Neural progenitor cell (in vitro differentiated cells): Measurements from ENCODE around the gene PEX16. TPM values are rescaled to one million over a fixed set of nuclear protein-coding genes. Genes with fewer than 3 reads are reported as not detected.

Experiments used
- DNase-seq: peaks from one replicate; pipeline ENCODE4 v3.0.0-alpha.2; 2016; ENCODE audit warnings: low spot score
- H2AFZ ChIP-seq: fragments of 200-600 bp; sonication (generic); replicated peaks from 2 replicates; pipeline ENCODE4 v1.6.1; 2016; ENCODE audit warnings: antibody characterized with exemption
- H3F3A ChIP-seq: fragments of 200-600 bp; sonication (generic); 2 replicates; pipeline ENCODE4 v1.6.1; 2016; ENCODE audit warnings: antibody characterized with exemption, low read depth
- H3K27ac ChIP-seq: fragments of 200-600 bp; sonication (generic); 2 replicates; pipeline ENCODE4 v1.5.1; 2016; ENCODE audit warnings: mild to moderate bottlenecking
- H3K27me3 ChIP-seq: fragments of 200-600 bp; sonication (generic); 2 replicates; pipeline ENCODE4 v1.6.1; 2016; ENCODE audit warnings: mild to moderate bottlenecking, moderate library complexity
- H3K36me3 ChIP-seq: fragments of 200-600 bp; sonication (generic); 2 replicates; pipeline ENCODE4 v1.5.1; 2016
- H3K4me1 ChIP-seq: fragments of 200-600 bp; sonication (generic); 2 replicates; pipeline ENCODE4 v1.6.1; 2016; ENCODE audit warnings: mixed run types
- H3K4me2 ChIP-seq: fragments of 200-600 bp; sonication (generic); 2 replicates; pipeline ENCODE4 v1.6.1; 2016
- H3K4me3 ChIP-seq: fragments of 200-600 bp; sonication (generic); 2 replicates; pipeline ENCODE4 v1.5.1; 2016
- H3K79me2 ChIP-seq: fragments of 200-600 bp; sonication (generic); 2 replicates; pipeline ENCODE4 v1.6.1; 2016; ENCODE audit warnings: low read depth
- H3K9ac ChIP-seq: fragments of 200-600 bp; sonication (generic); 2 replicates; pipeline ENCODE4 v1.6.1; 2016
- H3K9me3 ChIP-seq: fragments of 200-600 bp; sonication (generic); 2 replicates; pipeline ENCODE4 v1.5.1; 2016; ENCODE audit warnings: low read depth
- H4K20me1 ChIP-seq: fragments of 200-600 bp; sonication (generic); 2 replicates; pipeline ENCODE4 v1.6.1; 2016; ENCODE audit warnings: low read depth
- H3K27ac Mint-ChIP-seq: 3 replicates; pipeline ENCODE4 v1.8.0; 2021; ENCODE audit warnings: mixed read lengths
- H3K27me3 Mint-ChIP-seq: 2 replicates; pipeline ENCODE4 v1.8.0; 2022; ENCODE audit warnings: low read depth, mild to moderate bottlenecking, inconsistent platforms, moderate library complexity, mixed read lengths; ENCODE audit not compliant: insufficient read depth
- H3K36me3 Mint-ChIP-seq: 3 replicates; pipeline ENCODE4 v1.8.0; 2021; ENCODE audit warnings: mixed read lengths
- H3K4me1 Mint-ChIP-seq: 3 replicates; pipeline ENCODE4 v1.8.0; 2021; ENCODE audit warnings: mixed read lengths
- H3K4me3 Mint-ChIP-seq: 3 replicates; pipeline ENCODE4 v1.8.0; 2021; ENCODE audit warnings: mild to moderate bottlenecking, moderate library complexity, mixed read lengths
- H3K9me3 Mint-ChIP-seq: 3 replicates; pipeline ENCODE4 v1.8.0; 2020; ENCODE audit warnings: mixed read lengths
- EZH2 ChIP-seq: fragments of 200-600 bp; sonication (generic); IDR thresholded peaks from 2 replicates; pipeline ENCODE4 v1.6.1; 2017; ENCODE audit warnings: antibody characterized with exemption, mild to moderate bottlenecking, moderate library complexity
- EZH2phosphoT487 ChIP-seq: fragments of 200-600 bp; sonication (generic); IDR thresholded peaks from 2 replicates; pipeline ENCODE4 v1.6.1; 2017; ENCODE audit warnings: antibody characterized with exemption
- total RNA-seq: library from RNA; depleted of rRNA; stranded (reverse); fragments of >200 nt; gene quantifications from 2 replicates; pipeline ENCODE4 v1.2.3, GENCODE V29; 2015; ENCODE audit warnings: low replicate concordance
- TF ChIP-seq, protein P1 (sequence below): fragments of 200-600 bp; sonication (generic); IDR thresholded peaks from 2 replicates; pipeline ENCODE4 v1.5.1; 2017; ENCODE audit warnings: antibody characterized with exemption, mild to moderate bottlenecking

Gene PEX16
- total RNA-seq, 1 donor from 2014 or later: 11.6 TPM

GRCh38 chr11:45960387-45961095 is 42.9 kb upstream of the PEX16 start:
- Mint-ChIP-seq H3K27me3 (no peaks in the 10 kb centered on the region), H3K36me3 (peaks cover 29% of the 10 kb centered on the region), H3K4me1 (no peaks in the 10 kb centered on the region), H3K9me3 (no peaks in the 10 kb centered on the region), H3K27ac (no peak overlapping the region), H3K4me3 (no peak overlapping the region)
- TF ChIP-seq EZH2: no peak
- no peak for TF ChIP-seq EZH2phosphoT487
- TF ChIP-seq, protein P1, sequence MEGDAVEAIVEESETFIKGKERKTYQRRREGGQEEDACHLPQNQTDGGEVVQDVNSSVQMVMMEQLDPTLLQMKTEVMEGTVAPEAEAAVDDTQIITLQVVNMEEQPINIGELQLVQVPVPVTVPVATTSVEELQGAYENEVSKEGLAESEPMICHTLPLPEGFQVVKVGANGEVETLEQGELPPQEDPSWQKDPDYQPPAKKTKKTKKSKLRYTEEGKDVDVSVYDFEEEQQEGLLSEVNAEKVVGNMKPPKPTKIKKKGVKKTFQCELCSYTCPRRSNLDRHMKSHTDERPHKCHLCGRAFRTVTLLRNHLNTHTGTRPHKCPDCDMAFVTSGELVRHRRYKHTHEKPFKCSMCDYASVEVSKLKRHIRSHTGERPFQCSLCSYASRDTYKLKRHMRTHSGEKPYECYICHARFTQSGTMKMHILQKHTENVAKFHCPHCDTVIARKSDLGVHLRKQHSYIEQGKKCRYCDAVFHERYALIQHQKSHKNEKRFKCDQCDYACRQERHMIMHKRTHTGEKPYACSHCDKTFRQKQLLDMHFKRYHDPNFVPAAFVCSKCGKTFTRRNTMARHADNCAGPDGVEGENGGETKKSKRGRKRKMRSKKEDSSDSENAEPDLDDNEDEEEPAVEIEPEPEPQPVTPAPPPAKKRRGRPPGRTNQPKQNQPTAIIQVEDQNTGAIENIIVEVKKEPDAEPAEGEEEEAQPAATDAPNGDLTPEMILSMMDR: no peak
- no peak overlapping the region for H3K4me3 ChIP-seq
- H3K4me1 ChIP-seq: no peaks in the 10 kb centered on the region
- no peaks in the 10 kb centered on the region for H3K9me3 ChIP-seq
- H3K79me2 ChIP-seq: no peaks in the 10 kb centered on the region
- H3K27ac ChIP-seq: no peak overlapping the region
- no peaks in the 10 kb centered on the region for H3F3A ChIP-seq
- no peaks in the 10 kb centered on the region for H4K20me1 ChIP-seq
- no peak overlapping the region for H2AFZ ChIP-seq
- H3K36me3 ChIP-seq: peaks cover 15% of the 10 kb centered on the region
- DNase-seq: no peak
- no peak overlapping the region for H3K4me2 ChIP-seq
- no peak overlapping the region for H3K9ac ChIP-seq
- no peaks in the 10 kb centered on the region for H3K27me3 ChIP-seq

- Histone ChIP-seq H3K9ac (no peak overlapping the region), H3K36me3 (peaks cover 15% of the 10 kb centered on the region), H3K79me2 (no peaks in the 10 kb centered on the region), H3K9me3 (no peaks in the 10 kb centered on the region), H4K20me1 (no peaks in the 10 kb centered on the region), H3F3A (no peaks in the 10 kb centered on the region), H3K27ac (no peak overlapping the region), H3K27me3 (no peaks in the 10 kb centered on the region), H3K4me1 (no peaks in the 10 kb centered on the region), H3K4me2 (no peak overlapping the region), H3K4me3 (no peak overlapping the region), H2AFZ (no peak overlapping the region)
- TF ChIP-seq EZH2 (no peak), EZH2phosphoT487 (no peak)
- TF ChIP-seq, protein P1: no peak
- DNase-seq: no peak
- Mint-ChIP-seq H3K4me3 (no peak overlapping the region), H3K9me3 (no peaks in the 10 kb centered on the region), H3K36me3 (peaks cover 35% of the 10 kb centered on the region), H3K27ac (no peak overlapping the region), H3K27me3 (no peaks in the 10 kb centered on the region), H3K4me1 (no peaks in the 10 kb centered on the region)
Observed at GRCh38 chr11:45959851-45960250, 42.2 kb upstream of the PEX16 start.

- no peaks in the 10 kb centered on the region for H3K9me3 Mint-ChIP-seq
Observed at GRCh38 chr11:45949992-45950407, 32.3 kb upstream of the PEX16 start.

More at GRCh38 chr11:45949992-45950407, 32.3 kb upstream of the PEX16 start:
- Histone ChIP-seq H3K4me3 (no peak overlapping the region), H3K4me1 (no peaks in the 10 kb centered on the region), H4K20me1 (no peaks in the 10 kb centered on the region), H3K27ac (no peak overlapping the region), H3K4me2 (no peak overlapping the region), H2AFZ (no peak overlapping the region), H3K36me3 (peaks cover 3% of the 10 kb centered on the region), H3K79me2 (no peaks in the 10 kb centered on the region), H3K9ac (no peak overlapping the region), H3K9me3 (no peaks in the 10 kb centered on the region), H3F3A (no peaks in the 10 kb centered on the region), H3K27me3 (no peaks in the 10 kb centered on the region)
- Mint-ChIP-seq H3K36me3 (peaks cover 20% of the 10 kb centered on the region), H3K27ac (no peak overlapping the region), H3K4me1 (peaks cover 2% of the 10 kb centered on the region), H3K4me3 (no peak overlapping the region), H3K27me3 (no peaks in the 10 kb centered on the region)
- DNase-seq: no peak
- no peak for TF ChIP-seq EZH2
- TF ChIP-seq, protein P1: no peak
- TF ChIP-seq EZH2phosphoT487: no peak
